ENCODE measurements around the gene STXBP4.

DNA sequence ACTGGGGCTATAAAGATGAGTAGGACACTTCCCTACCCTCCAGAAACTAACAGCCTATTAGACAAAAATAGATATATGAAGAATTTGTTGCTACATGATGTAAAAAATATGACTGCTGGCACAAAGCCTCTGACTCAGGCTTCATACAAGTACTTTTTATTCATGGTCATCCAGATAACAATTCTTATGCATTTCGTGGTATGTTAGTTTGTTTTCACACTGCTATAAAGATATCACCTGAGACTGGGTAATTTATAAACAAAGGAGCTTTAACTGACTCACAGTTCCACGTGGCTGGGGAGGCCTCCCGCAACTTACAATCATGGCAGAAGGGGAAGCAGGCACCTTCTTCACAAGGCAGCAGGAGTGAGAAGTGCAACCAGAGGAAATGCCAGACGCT is 183.7 kb downstream of the STXBP4 start:
- TF ChIP-seq, protein P1, sequence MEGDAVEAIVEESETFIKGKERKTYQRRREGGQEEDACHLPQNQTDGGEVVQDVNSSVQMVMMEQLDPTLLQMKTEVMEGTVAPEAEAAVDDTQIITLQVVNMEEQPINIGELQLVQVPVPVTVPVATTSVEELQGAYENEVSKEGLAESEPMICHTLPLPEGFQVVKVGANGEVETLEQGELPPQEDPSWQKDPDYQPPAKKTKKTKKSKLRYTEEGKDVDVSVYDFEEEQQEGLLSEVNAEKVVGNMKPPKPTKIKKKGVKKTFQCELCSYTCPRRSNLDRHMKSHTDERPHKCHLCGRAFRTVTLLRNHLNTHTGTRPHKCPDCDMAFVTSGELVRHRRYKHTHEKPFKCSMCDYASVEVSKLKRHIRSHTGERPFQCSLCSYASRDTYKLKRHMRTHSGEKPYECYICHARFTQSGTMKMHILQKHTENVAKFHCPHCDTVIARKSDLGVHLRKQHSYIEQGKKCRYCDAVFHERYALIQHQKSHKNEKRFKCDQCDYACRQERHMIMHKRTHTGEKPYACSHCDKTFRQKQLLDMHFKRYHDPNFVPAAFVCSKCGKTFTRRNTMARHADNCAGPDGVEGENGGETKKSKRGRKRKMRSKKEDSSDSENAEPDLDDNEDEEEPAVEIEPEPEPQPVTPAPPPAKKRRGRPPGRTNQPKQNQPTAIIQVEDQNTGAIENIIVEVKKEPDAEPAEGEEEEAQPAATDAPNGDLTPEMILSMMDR (IDR thresholded peaks at IDR 0.05) = no peak
- TF ChIP-seq POLR2A (IDR thresholded peaks at IDR 0.05) (no peak), POLR2AphosphoS5 (IDR thresholded peaks at IDR 0.05) (no peak), EP300 (IDR thresholded peaks at IDR 0.05) (no peak)
